Brain microvascular endothelial cell (primary cell): ENCODE results near the gene PAPPA2.

Source experiments
- DNase-seq: peaks from one replicate; pipeline ENCODE4 v3.0.0-alpha.2; 2020
- H3K27ac ChIP-seq: fragments of 250-450 bp; sonication (Bioruptor Pico); 2 replicates; pipeline ENCODE4 v1.5.1; 2020; ENCODE audit warnings: mild to moderate bottlenecking, moderate library complexity
- H3K27me3 ChIP-seq: fragments of 250-450 bp; sonication (Bioruptor Pico); replicated peaks from 2 replicates; pipeline ENCODE4 v1.5.1; 2020; ENCODE audit warnings: mild to moderate bottlenecking
- H3K36me3 ChIP-seq: fragments of 250-450 bp; sonication (Bioruptor Pico); replicated peaks from 2 replicates; pipeline ENCODE4 v1.5.1; 2020; ENCODE audit warnings: mild to moderate bottlenecking
- H3K4me3 ChIP-seq: 2 replicates; pipeline ENCODE4 v1.5.1; 2011; ENCODE audit warnings: low read depth, mild to moderate bottlenecking, control low read depth, low read length, moderate library complexity
- in situ Hi-C: cut with HindIII; loops from 2 replicates; pipeline ENCODE4 v1.10.0; 2017; ENCODE audit warnings: low sequenced_read_pairs, low pct_ligation_motif_present
- TF ChIP-seq, protein P1 (sequence below): IDR thresholded peaks from 2 replicates; pipeline ENCODE4 v1.5.1; 2011; ENCODE audit warnings: low read depth, mild to moderate bottlenecking, moderate library complexity, low read length, control low read depth, inconsistent platforms; ENCODE audit errors: missing control alignments

Gene PAPPA2

DNA sequence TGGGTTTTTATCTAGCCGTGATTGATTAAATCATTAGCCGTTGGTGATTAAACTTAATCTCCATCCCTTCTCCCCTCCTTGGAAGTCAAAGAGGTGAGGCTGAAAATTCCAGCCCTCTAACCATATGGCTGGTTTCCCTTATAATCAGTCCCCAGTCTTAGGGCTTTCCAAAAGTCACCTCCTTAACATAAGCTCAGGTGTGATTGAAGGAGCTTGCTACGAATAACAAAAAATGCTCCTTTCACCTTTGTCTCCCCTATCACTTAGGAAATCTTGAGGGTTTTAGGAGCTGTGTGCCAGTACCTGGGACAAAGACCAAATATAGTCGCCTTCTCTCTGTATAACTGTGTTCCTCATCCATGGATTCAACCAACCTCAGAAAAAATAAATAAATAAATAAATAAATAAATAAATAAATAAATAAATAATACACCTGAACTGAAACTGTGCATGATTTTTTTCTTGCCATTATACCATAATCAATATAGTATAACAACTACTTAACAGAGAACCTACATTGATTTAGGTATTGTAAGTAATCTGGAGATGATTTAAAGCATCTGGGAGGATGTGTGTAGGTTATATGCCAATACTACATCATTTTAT is 82.2 kb downstream of the PAPPA2 start:
- TF ChIP-seq, protein P1, sequence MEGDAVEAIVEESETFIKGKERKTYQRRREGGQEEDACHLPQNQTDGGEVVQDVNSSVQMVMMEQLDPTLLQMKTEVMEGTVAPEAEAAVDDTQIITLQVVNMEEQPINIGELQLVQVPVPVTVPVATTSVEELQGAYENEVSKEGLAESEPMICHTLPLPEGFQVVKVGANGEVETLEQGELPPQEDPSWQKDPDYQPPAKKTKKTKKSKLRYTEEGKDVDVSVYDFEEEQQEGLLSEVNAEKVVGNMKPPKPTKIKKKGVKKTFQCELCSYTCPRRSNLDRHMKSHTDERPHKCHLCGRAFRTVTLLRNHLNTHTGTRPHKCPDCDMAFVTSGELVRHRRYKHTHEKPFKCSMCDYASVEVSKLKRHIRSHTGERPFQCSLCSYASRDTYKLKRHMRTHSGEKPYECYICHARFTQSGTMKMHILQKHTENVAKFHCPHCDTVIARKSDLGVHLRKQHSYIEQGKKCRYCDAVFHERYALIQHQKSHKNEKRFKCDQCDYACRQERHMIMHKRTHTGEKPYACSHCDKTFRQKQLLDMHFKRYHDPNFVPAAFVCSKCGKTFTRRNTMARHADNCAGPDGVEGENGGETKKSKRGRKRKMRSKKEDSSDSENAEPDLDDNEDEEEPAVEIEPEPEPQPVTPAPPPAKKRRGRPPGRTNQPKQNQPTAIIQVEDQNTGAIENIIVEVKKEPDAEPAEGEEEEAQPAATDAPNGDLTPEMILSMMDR = no peak
- H3K27me3 ChIP-seq = no peaks in the 10 kb centered on the region
- no peak for DNase-seq
- in situ Hi-C loops = no loop called here
- H3K4me3 ChIP-seq = no peak overlapping the region
- H3K36me3 ChIP-seq = no peaks in the 10 kb centered on the region
- H3K27ac ChIP-seq = no peak overlapping the region

- Histone ChIP-seq H3K27ac (no peak overlapping the region), H3K36me3 (no peaks in the 10 kb centered on the region), H3K4me3 (no peak overlapping the region), H3K27me3 (no peaks in the 10 kb centered on the region)
- TF ChIP-seq, protein P1 = no peak
- in situ Hi-C loops = no loop called here
- DNase-seq = no peak
Measured at GRCh38 chr1:176546825-176547224, 83.8 kb downstream of the PAPPA2 start.

DNA sequence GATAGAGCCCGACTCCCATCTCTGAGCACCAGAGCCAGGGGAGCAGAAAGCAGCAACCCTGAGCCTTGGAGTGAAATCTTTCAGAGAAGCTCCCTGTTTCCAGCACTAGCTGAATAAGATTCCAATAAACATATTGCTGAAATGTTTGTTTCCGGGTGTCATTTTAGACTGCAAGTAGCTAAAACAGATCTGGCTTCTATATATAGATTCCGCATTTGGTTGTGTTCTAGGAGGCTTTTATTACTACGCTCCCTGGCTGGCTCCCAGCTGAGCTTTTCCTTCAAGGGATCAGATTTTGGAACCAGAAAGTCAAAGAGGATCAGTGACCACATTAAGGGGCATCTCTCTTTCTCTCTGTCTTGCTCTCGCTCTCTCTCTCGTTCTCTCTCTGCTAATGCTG is 88.2 kb downstream of the PAPPA2 start:
- Histone ChIP-seq H3K27ac (no peak overlapping the region), H3K36me3 (no peaks in the 10 kb centered on the region), H3K4me3 (no peak overlapping the region), H3K27me3 (no peaks in the 10 kb centered on the region)
- in situ Hi-C loops = no loop called here
- DNase-seq = no peak
- TF ChIP-seq, protein P1 = no peak

- TF ChIP-seq, protein P1 = no peak
- Histone ChIP-seq H3K27ac (no peak overlapping the region), H3K36me3 (no peaks in the 10 kb centered on the region), H3K4me3 (no peak overlapping the region), H3K27me3 (no peaks in the 10 kb centered on the region)
- in situ Hi-C loops = no loop called here
- no peak for DNase-seq
Measured at GRCh38 chr1:176552217-176552991, 89.4 kb downstream of the PAPPA2 start.

- Histone ChIP-seq H3K4me3 (no peak overlapping the region), H3K27ac (no peak overlapping the region), H3K27me3 (no peaks in the 10 kb centered on the region), H3K36me3 (no peaks in the 10 kb centered on the region)
- in situ Hi-C loops = no loop called here
- TF ChIP-seq, protein P1 = no peak
- no peak for DNase-seq
Measured at GRCh38 chr1:176552999-176553398, 90.0 kb downstream of the PAPPA2 start.
